Rectal smooth muscle tissue (tissue), 1 donor: ENCODE data around the gene VKORC1.

Experiments used
- H3K27ac ChIP-seq: one replicate; pipeline ENCODE4 v1.7.0; 2013; ENCODE audit warnings: low read depth, low read length, inconsistent platforms
- H3K27me3 ChIP-seq: one replicate; pipeline ENCODE4 v1.7.0; 2013; ENCODE audit warnings: low read length; ENCODE audit not compliant: control insufficient read depth, insufficient read depth
- H3K36me3 ChIP-seq: one replicate; pipeline ENCODE4 v1.7.0; 2013; ENCODE audit warnings: low read length; ENCODE audit not compliant: control insufficient read depth, insufficient read depth
- H3K4me1 ChIP-seq: one replicate; pipeline ENCODE4 v1.7.0; 2013; ENCODE audit warnings: low read length; ENCODE audit not compliant: control insufficient read depth, insufficient read depth
- H3K4me3 ChIP-seq: one replicate; pipeline ENCODE4 v1.7.0; 2013; ENCODE audit warnings: low read length
- H3K9ac ChIP-seq: one replicate; pipeline ENCODE4 v1.7.0; 2013; ENCODE audit warnings: low read length

VKORC1 gene

GRCh38 chr16:31089199-31089598 lies 5.4 kb downstream of the VKORC1 start:
- no peaks in the 10 kb centered on the region for H3K4me1 ChIP-seq
- no peak overlapping the region for H3K9ac ChIP-seq
- H3K27me3 ChIP-seq: no peaks in the 10 kb centered on the region
- H3K27ac ChIP-seq: no peak overlapping the region
- H3K4me3 ChIP-seq: no peak overlapping the region
- peaks cover 9% of the 10 kb centered on the region for H3K36me3 ChIP-seq

GRCh38 chr16:31088459-31089183 lies 6.0 kb downstream of the VKORC1 start, which contains the start of gene PRSS53:
TSS of gene PRSS53 (minus strand) at chr16:31088943. CDS start at chr16:31088809, 134 bp downstream.
- Histone ChIP-seq H3K4me3 (no peak within 1 kb of the TSS), H3K27me3 (no peaks in the 10 kb centered on the region), H3K36me3 (peaks cover 14% of the 10 kb centered on the region), H3K9ac (no peak within 1 kb of the TSS), H3K4me1 (no peaks in the 10 kb centered on the region), H3K27ac (no peak within 1 kb of the TSS)

- no peaks in the 10 kb centered on the region for H3K4me1 ChIP-seq
- no peak overlapping the region for H3K9ac ChIP-seq
- no peak overlapping the region for H3K27ac ChIP-seq
- no peaks in the 10 kb centered on the region for H3K27me3 ChIP-seq
- H3K4me3 ChIP-seq: no peak overlapping the region
- peaks cover 14% of the 10 kb centered on the region for H3K36me3 ChIP-seq
Measured at GRCh38 chr16:31087971-31088370, 6.6 kb downstream of the VKORC1 start.

GRCh38 chr16:31087481-31087880 lies 7.1 kb downstream of the VKORC1 start:
- peaks cover 14% of the 10 kb centered on the region for H3K36me3 ChIP-seq
- H3K4me3 ChIP-seq: no peak overlapping the region
- no peak overlapping the region for H3K27ac ChIP-seq
- H3K9ac ChIP-seq: no peak overlapping the region
- H3K27me3 ChIP-seq: no peaks in the 10 kb centered on the region
- H3K4me1 ChIP-seq: no peaks in the 10 kb centered on the region

- no peak overlapping the region for H3K9ac ChIP-seq
- no peaks in the 10 kb centered on the region for H3K4me1 ChIP-seq
- no peak overlapping the region for H3K4me3 ChIP-seq
- H3K27ac ChIP-seq: no peak overlapping the region
- H3K27me3 ChIP-seq: no peaks in the 10 kb centered on the region
- H3K36me3 ChIP-seq: peaks cover 14% of the 10 kb centered on the region
Measured at GRCh38 chr16:31086629-31086906, 8.0 kb downstream of the VKORC1 start.

GRCh38 chr16:31085873-31086628 lies 8.5 kb downstream of the VKORC1 start:
- H3K27me3 ChIP-seq: no peaks in the 10 kb centered on the region
- H3K27ac ChIP-seq: no peak overlapping the region
- no peak overlapping the region for H3K9ac ChIP-seq
- H3K36me3 ChIP-seq: peaks cover 15% of the 10 kb centered on the region
- H3K4me1 ChIP-seq: no peaks in the 10 kb centered on the region
- no peak overlapping the region for H3K4me3 ChIP-seq

- no peak overlapping the region for H3K4me3 ChIP-seq
- no peak overlapping the region for H3K27ac ChIP-seq
- no peak overlapping the region for H3K9ac ChIP-seq
- no peaks in the 10 kb centered on the region for H3K4me1 ChIP-seq
- no peaks in the 10 kb centered on the region for H3K27me3 ChIP-seq
- peaks cover 16% of the 10 kb centered on the region for H3K36me3 ChIP-seq
Measured at GRCh38 chr16:31085411-31085810, 9.2 kb downstream of the VKORC1 start.

GRCh38 chr16:31084584-31085302 lies 9.9 kb downstream of the VKORC1 start:
- H3K27ac ChIP-seq: no peak overlapping the region
- no peak overlapping the region for H3K9ac ChIP-seq
- H3K27me3 ChIP-seq: no peaks in the 10 kb centered on the region
- peaks cover 21% of the 10 kb centered on the region for H3K36me3 ChIP-seq
- no peak overlapping the region for H3K4me3 ChIP-seq
- H3K4me1 ChIP-seq: no peaks in the 10 kb centered on the region

- Histone ChIP-seq H3K36me3 (peaks cover 28% of the 10 kb centered on the region), H3K9ac (no peak overlapping the region), H3K27ac (no peak overlapping the region), H3K27me3 (no peaks in the 10 kb centered on the region), H3K4me1 (no peaks in the 10 kb centered on the region), H3K4me3 (no peak overlapping the region)
Measured at GRCh38 chr16:31083981-31084380, 10.6 kb downstream of the VKORC1 start.

GRCh38 chr16:31083556-31083955 lies 11.0 kb downstream of the VKORC1 start:
- Histone ChIP-seq H3K4me3 (no peak overlapping the region), H3K27ac (no peak overlapping the region), H3K36me3 (peaks cover 33% of the 10 kb centered on the region), H3K4me1 (no peaks in the 10 kb centered on the region), H3K9ac (no peak overlapping the region), H3K27me3 (no peaks in the 10 kb centered on the region)

- Histone ChIP-seq H3K4me1 (no peaks in the 10 kb centered on the region), H3K9ac (no peak overlapping the region), H3K27ac (no peak overlapping the region), H3K36me3 (peaks cover 37% of the 10 kb centered on the region), H3K27me3 (no peaks in the 10 kb centered on the region), H3K4me3 (no peak overlapping the region)
Measured at GRCh38 chr16:31083081-31083480, 11.5 kb downstream of the VKORC1 start.

- H3K27ac ChIP-seq: no peak overlapping the region
Measured at GRCh38 chr16:31082368-31083045, 12.1 kb downstream of the VKORC1 start.

More at GRCh38 chr16:31082368-31083045, 12.1 kb downstream of the VKORC1 start:
- Histone ChIP-seq H3K27me3 (no peaks in the 10 kb centered on the region), H3K36me3 (peaks cover 43% of the 10 kb centered on the region), H3K4me1 (no peaks in the 10 kb centered on the region), H3K9ac (no peak overlapping the region), H3K4me3 (no peak overlapping the region)
